ENCODE measurements around the gene PDE8B. TPM values are rescaled to one million over a fixed set of nuclear protein-coding genes. Genes with fewer than 3 reads are reported as not detected.

Gene PDE8B
- total RNA-seq, 6 experiments from 2014 or later: 1.2 to 5.4 (median 2.4) TPM

GRCh38 chr5:77235846-77236721 lies 25.6 kb downstream of the PDE8B start:
- Histone ChIP-seq H3K4me3 (no peak overlapping the region), H3K9me3 (no peaks in the 10 kb centered on the region), H3K27me3 (no peaks in the 10 kb centered on the region), H3K36me3 (no peaks in the 10 kb centered on the region), H3K4me1 (peaks cover 0 to under 1% (median 0%) of the 10 kb centered on the region in 4 donors), H3K27ac (no peak overlapping the region)
- ATAC-seq (no peak), DNase-seq (no peak)
- no peak for TF ChIP-seq POLR2A (IDR thresholded peaks at IDR 0.05)
- TF ChIP-seq, protein P1, sequence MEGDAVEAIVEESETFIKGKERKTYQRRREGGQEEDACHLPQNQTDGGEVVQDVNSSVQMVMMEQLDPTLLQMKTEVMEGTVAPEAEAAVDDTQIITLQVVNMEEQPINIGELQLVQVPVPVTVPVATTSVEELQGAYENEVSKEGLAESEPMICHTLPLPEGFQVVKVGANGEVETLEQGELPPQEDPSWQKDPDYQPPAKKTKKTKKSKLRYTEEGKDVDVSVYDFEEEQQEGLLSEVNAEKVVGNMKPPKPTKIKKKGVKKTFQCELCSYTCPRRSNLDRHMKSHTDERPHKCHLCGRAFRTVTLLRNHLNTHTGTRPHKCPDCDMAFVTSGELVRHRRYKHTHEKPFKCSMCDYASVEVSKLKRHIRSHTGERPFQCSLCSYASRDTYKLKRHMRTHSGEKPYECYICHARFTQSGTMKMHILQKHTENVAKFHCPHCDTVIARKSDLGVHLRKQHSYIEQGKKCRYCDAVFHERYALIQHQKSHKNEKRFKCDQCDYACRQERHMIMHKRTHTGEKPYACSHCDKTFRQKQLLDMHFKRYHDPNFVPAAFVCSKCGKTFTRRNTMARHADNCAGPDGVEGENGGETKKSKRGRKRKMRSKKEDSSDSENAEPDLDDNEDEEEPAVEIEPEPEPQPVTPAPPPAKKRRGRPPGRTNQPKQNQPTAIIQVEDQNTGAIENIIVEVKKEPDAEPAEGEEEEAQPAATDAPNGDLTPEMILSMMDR (IDR thresholded peaks at IDR 0.05): no peak
- intact Hi-C loops (cut with DNase I): no loop called here
- WGBS (ENCODE audit: insufficient coverage, low coverage, low lambda C conversion rate, missing lambda C conversion rate): 47% methylated on average over 3 of the region's 3 CpGs

GRCh38 chr5:77239126-77239741 lies 28.8 kb downstream of the PDE8B start:
- H3K27ac ChIP-seq: no peak overlapping the region
- no peaks in the 10 kb centered on the region for H3K27me3 ChIP-seq
- no peaks in the 10 kb centered on the region for H3K36me3 ChIP-seq
- H3K4me3 ChIP-seq: no peak overlapping the region
- H3K9me3 ChIP-seq: no peaks in the 10 kb centered on the region
- WGBS (ENCODE audit: insufficient coverage, low coverage, low lambda C conversion rate, missing lambda C conversion rate): 24% methylated on average over 3 of the region's 3 CpGs
- DNase-seq (no peak), ATAC-seq (peak; percentile 59 to 75 (median 66))
- intact Hi-C loops (cut with DNase I): no loop called here
- peaks cover 0 to 14% (median 0%) of the 10 kb centered on the region in 4 donors for H3K4me1 ChIP-seq
- TF ChIP-seq POLR2A (IDR thresholded peaks at IDR 0.05): no peak
- TF ChIP-seq, protein P1 (IDR thresholded peaks at IDR 0.05): peak; percentile 41 to 56 (median 54)

DNA sequence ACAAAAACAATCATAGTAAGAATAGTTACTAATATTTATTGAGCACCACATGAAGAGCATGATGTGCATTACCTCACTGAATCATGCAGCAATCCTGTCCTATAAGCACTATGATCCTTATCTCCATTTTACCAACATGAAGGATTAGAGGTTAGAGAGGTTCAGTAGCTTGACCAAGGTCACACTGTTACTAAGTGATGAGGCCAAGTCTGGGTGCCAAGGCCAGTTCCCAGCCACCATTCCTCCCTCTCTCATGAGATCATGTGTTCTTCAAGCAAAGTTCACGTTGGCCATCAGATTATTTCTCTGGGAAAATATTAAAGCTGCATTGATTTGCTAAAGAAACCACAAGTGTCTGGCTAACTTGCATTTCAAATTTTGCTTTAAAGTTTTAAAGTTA lies 31.0 kb downstream of the PDE8B start:
- peak in 1 of 3 donors; percentile 59 for DNase-seq
- Histone ChIP-seq H3K36me3 (no peaks in the 10 kb centered on the region), H3K27ac (no peak overlapping the region), H3K9me3 (no peaks in the 10 kb centered on the region), H3K4me1 (peaks cover 0 to 14% (median 0%) of the 10 kb centered on the region in 4 donors), H3K4me3 (no peak overlapping the region), H3K27me3 (no peaks in the 10 kb centered on the region)
- WGBS (ENCODE audit: insufficient coverage, low coverage, low lambda C conversion rate, missing lambda C conversion rate): 0% methylated on average over 1 of the region's 1 CpG
- ATAC-seq: peak; percentile 53 to 87 (median 57)
- TF ChIP-seq, protein P1 (IDR thresholded peaks at IDR 0.05): no peak
- TF ChIP-seq POLR2A (IDR thresholded peaks at IDR 0.05): no peak
- intact Hi-C loops (cut with DNase I): no loop called here

DNA sequence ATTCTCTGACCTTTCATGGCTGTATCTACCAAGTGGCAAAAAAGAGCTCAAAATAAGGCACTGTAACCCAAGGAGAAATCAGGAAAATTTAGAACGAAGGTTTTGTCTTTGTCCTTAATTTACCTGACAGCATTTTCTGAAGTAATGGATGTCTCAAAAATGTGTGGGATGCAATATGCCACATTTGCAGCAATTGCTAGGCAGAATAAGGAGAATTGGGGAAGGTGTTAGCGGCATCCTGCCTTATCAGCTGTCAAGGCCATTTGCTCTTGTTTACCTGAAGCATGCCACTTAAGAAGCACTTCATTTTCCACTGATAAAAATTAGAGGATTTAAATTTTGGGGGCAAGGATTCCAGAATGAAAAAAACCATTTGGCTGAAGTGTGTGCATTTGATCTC lies 39.0 kb downstream of the PDE8B start:
- TF ChIP-seq, protein P1 (IDR thresholded peaks at IDR 0.05): no peak
- TF ChIP-seq POLR2A (IDR thresholded peaks at IDR 0.05): no peak
- 76% methylated on average over 2 of the region's 2 CpGs for WGBS (ENCODE audit: insufficient coverage, low coverage, low lambda C conversion rate, missing lambda C conversion rate)

More for the DNA sequence above, 39.0 kb downstream of the PDE8B start:
- Histone ChIP-seq H3K9me3 (no peaks in the 10 kb centered on the region), H3K4me1 (no peaks in the 10 kb centered on the region), H3K4me3 (no peak overlapping the region), H3K36me3 (no peaks in the 10 kb centered on the region), H3K27ac (no peak overlapping the region), H3K27me3 (no peaks in the 10 kb centered on the region)
- intact Hi-C loops (cut with DNase I): no loop called here
- no peak for ATAC-seq
- no peak for DNase-seq

All from right lobe of liver (tissue), 6 donors.